DMS79 treated with DMSO at 0.1 percent for 48 hours (cell line): Measurements from ENCODE around the gene LHFPL6.
"Not testable (repeated sequence)": the region's sequence is repeated elsewhere in the genome, so short reads cannot be mapped to it uniquely, and the experiment has no call there.

Experiments used
- DNase-seq: peaks from one replicate; lab custom pipeline; 2025; lab: John Stamatoyannopoulos, UW

Gene LHFPL6

GRCh38 chr13:39347926-39348901 is 254.8 kb downstream of the LHFPL6 start:
- DNase-seq: peak; percentile 12

- DNase-seq: no peak
Observed at GRCh38 chr13:39345982-39346381, 257.0 kb downstream of the LHFPL6 start.

GRCh38 chr13:39341251-39341650 is 261.7 kb downstream of the LHFPL6 start:
- DNase-seq: no peak

- DNase-seq: not testable (repeated sequence)
Observed at GRCh38 chr13:39338114-39338513, 264.9 kb downstream of the LHFPL6 start.

GRCh38 chr13:39336937-39337336 is 266.1 kb downstream of the LHFPL6 start:
- no peak for DNase-seq

- DNase-seq: no peak
Observed at GRCh38 chr13:39336207-39336606, 266.8 kb downstream of the LHFPL6 start.

GRCh38 chr13:39335721-39336120 is 267.3 kb downstream of the LHFPL6 start:
- DNase-seq: peak; percentile 13

- DNase-seq: no peak
Observed at GRCh38 chr13:39330504-39330903, 272.5 kb downstream of the LHFPL6 start.

- no peak for DNase-seq
Observed at GRCh38 chr13:39329182-39329639, 273.8 kb downstream of the LHFPL6 start.

GRCh38 chr13:39327172-39327479 is 275.9 kb downstream of the LHFPL6 start:
- no peak for DNase-seq

GRCh38 chr13:39326469-39327171 is 276.4 kb downstream of the LHFPL6 start:
- DNase-seq: no peak

- no peak for DNase-seq
Observed at GRCh38 chr13:39324806-39325311, 278.1 kb downstream of the LHFPL6 start.

- peak; percentile 32 for DNase-seq
Observed at GRCh38 chr13:39322836-39323585, 280.0 kb downstream of the LHFPL6 start.

- no peak for DNase-seq
Observed at GRCh38 chr13:39321574-39321973, 281.4 kb downstream of the LHFPL6 start.

GRCh38 chr13:39318161-39318560 is 284.8 kb downstream of the LHFPL6 start:
- DNase-seq: no peak

GRCh38 chr13:39317291-39317690 is 285.7 kb downstream of the LHFPL6 start:
- no peak for DNase-seq

GRCh38 chr13:39315796-39316195 is 287.2 kb downstream of the LHFPL6 start:
- DNase-seq: no peak

GRCh38 chr13:39313721-39314120 is 289.3 kb downstream of the LHFPL6 start:
- DNase-seq: no peak

GRCh38 chr13:39312596-39312995 is 290.4 kb downstream of the LHFPL6 start:
- DNase-seq: no peak

- DNase-seq: no peak
Observed at GRCh38 chr13:39311619-39312018, 291.4 kb downstream of the LHFPL6 start.

GRCh38 chr13:39310961-39311360 is 292.0 kb downstream of the LHFPL6 start:
- DNase-seq: no peak
